Activated CD4-positive, alpha-beta T cell treated with anti-CD3 and anti-CD28 coated beads, Interleukin-2, amount 50 U/mL, for 16 hours (primary cell): ENCODE measurements around the gene COL17A1.

ENCODE experiments used
- DNase-seq: peaks from one replicate; pipeline ENCODE4 v3.0.0-alpha.2; 2020

Gene COL17A1

DNA sequence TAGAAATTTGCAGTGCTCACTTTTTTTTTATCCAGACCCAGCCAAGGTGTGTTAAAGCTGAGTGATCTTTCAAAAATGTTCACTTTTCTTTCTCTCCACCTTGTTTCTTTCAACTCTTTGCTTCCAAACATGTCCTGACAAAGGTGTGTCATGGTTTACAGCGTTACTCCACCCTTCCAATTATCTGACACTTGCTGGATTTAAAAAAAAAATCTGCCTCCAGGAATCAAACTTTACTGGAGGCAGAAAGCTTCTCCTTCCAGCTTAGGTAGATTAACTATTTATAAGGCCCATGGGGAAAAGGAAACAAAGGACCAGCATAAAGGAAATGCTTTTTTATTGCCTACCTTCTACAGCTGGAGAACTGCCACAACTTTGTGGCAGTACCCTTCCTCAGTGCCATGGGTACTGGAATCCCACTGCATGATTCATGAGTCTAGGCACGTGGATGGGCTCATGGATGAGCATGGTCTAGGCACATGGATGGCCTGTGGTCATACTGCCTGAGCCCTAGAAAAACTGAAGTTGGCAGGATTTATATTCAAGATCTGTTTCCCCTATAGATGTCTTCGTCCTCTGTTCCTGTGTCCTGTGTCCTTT, at the start of gene COL17A1:
TSS of gene COL17A1 (minus strand) at position 80 of the 600 bp plus-strand sequence. CDS start 5,207 bp downstream, outside the sequence.
- no peak for DNase-seq

DNA sequence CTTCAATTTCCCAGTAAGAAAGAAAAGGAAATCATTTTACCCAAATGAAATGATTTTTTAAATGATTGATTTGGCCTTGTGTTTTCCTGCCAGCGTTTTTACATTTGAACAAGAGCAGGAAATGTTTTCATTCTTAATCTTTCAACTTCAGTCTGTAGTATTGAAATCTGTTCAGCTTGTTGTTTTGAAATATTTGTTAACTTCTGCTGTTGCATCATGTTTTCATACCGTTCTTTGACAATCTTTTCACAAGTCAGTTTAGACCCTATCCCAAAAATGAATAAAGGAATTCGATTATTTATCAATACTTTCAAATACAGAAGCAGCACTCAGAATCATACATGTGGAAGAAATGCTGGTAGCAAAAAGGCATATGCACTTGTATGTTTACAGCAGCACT, 44.4 kb upstream of the COL17A1 start:
- no peak for DNase-seq

DNA sequence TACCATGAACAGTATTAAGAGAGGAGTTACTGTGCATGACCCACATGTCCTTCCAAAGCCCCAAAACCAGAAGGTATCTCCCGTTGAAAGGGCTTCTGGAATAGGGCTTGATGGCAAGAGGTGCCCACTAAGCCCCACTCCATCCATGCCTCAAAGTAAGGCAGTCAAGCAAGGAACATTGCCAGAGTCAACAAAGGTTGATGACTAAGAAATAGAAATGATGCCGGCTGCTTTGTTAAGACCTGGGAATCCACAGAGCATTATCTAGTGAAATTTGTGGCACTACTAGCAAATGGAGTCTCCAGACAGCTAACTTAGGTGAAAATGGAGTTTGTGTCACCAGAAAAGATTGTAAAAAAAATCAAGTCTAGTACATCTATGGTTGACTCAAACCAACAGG, 42.5 kb upstream of the COL17A1 start:
- DNase-seq, result no peak

GRCh38 chr10:104127411-104127810, 41.7 kb upstream of the COL17A1 start:
- DNase-seq, result peak; percentile 20

DNA sequence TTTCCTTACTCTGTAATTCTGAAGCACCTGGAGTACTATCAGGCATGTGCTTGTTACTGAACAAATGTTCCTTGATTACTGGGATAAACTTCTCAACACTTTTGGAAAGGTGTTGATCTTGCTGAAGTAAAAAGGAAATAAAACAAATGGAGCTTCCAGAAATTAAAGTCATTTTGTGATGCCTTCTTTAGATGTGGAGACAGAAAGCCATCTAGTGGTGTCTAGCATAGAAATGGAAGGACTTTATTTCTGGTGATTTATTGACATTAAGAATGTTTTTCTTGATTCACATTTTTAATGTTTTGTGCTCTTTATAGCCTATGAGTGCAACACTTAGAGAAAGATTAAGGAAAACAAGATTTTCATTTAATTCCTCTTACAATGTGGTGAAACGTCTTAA, 37.7 kb upstream of the COL17A1 start:
- DNase-seq, result peak; percentile 14

GRCh38 chr10:104122225-104123107, 36.8 kb upstream of the COL17A1 start:
- peak; percentile 21 for DNase-seq

GRCh38 chr10:104121485-104122224, 36.0 kb upstream of the COL17A1 start, which contains the start of gene SFR1:
TSS of gene SFR1 (plus strand) at chr10:104122171. CDS start at chr10:104122184, 13 bp downstream.
- peak; percentile 99 for DNase-seq

GRCh38 chr10:104120903-104121484, 35.3 kb upstream of the COL17A1 start:
- DNase-seq, result peak; percentile 90

GRCh38 chr10:104120512-104120902, 34.8 kb upstream of the COL17A1 start:
- DNase-seq, result no peak

GRCh38 chr10:104119996-104120395, 34.3 kb upstream of the COL17A1 start:
- DNase-seq, result no peak

DNA sequence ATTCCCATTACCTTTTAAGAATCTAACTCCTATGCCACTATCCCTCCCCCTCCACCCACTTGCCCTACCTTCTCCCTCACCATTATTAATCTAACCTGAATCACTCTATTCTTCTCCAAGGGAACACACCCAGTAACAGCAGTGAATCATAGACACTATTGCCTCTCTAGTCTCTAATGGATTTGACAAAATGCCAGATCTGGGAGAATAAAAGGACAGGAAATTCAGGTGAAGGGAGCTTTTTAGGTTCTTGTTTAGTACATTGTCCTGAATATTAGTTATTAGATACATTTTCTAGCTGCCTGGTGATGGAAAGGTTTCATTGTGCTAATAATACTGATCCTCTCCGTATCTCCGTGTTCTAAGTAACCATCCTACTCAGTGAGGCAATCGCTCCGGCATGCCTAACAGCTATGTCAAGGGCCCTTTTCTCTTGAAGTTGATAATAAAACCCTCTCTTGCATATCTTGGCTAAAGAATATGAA, 32.2 kb upstream of the COL17A1 start:
- DNase-seq, result no peak

- DNase-seq, result no peak
Observed at GRCh38 chr10:104113376-104113956, 27.8 kb upstream of the COL17A1 start.

- DNase-seq, result peak; percentile 27
Observed at GRCh38 chr10:104109908-104110662, 24.4 kb upstream of the COL17A1 start.

GRCh38 chr10:104104926-104105325, 19.2 kb upstream of the COL17A1 start:
- DNase-seq, result no peak

DNA sequence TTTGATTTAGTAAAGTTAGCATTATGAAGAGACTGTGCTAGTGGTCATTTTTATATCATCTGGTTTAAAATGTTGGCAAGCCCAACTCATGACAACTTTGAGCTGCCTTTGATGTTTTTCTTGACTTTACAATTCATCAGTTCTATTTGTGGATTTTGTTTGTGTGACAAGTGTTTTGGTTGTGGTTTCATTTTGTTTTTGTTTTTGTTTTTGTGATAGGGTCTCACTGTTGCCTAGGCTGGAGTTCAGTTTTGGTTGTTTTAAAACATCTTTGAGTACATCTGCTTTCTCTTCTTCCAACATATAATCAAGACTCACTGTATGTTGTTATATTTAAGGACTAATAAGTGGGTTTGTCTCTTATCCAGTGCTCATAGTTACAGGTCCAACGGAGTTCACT, 18.7 kb upstream of the COL17A1 start:
- no peak for DNase-seq

DNA sequence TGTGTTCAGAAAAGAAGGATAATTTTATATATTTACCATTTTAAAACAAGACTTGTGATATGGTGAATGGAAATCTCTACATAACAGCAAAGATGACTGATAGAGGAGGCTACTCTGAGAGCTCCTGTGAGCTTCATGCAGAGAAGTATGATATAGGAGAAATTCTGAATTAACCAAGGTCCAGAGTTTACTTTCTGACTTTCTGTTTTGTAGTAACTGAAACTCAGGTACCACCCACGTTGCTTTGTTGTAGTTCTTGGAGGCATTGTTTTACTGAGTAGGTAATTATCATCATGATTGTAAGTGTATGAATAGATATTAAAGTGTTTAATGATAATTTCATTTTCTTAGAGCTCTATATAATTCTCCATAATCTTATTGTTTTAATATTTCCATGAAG, 18.3 kb upstream of the COL17A1 start:
- DNase-seq, result no peak

DNA sequence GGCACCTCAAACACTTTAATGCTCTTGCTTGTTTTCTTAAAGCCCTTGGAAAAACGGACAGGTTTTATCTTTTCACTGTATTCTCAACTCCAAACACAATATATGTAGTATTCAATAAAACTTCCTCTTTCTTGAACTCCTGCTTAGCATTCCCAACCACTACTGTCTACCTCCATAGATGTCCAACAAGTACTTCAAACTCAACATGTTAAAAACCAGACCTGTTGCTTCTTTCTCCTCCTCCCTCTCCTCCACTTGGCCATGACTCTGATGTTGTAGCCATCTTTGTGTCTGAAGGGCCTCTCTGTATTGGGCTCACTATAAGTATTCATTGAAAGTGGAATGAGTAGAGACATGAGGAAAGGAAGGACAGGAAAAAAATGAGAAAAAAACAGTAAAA, 16.2 kb upstream of the COL17A1 start:
- DNase-seq, result no peak

DNA sequence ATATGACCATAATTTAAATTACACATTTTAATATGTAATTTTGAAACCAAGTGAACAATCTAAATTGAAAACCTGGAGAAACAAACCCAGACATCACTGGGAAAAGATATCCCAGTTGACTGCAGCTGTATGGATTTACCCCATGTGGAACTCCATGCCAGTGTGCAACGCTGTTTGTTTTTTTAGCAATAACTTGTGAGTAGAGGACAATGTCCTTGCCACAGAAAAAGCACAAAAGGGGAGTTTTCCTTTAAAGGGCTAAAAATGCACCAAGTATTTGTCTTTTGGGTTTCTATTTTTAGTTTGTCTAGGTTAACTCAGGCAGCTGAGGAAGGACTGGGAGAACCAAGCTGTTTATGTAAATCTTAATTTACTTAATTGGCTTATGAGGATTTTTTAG, 15.1 kb upstream of the COL17A1 start:
- DNase-seq, result no peak

- no peak for DNase-seq
Observed at GRCh38 chr10:104099941-104100340, 14.3 kb upstream of the COL17A1 start.

GRCh38 chr10:104099269-104099668, 13.6 kb upstream of the COL17A1 start:
- no peak for DNase-seq

DNA sequence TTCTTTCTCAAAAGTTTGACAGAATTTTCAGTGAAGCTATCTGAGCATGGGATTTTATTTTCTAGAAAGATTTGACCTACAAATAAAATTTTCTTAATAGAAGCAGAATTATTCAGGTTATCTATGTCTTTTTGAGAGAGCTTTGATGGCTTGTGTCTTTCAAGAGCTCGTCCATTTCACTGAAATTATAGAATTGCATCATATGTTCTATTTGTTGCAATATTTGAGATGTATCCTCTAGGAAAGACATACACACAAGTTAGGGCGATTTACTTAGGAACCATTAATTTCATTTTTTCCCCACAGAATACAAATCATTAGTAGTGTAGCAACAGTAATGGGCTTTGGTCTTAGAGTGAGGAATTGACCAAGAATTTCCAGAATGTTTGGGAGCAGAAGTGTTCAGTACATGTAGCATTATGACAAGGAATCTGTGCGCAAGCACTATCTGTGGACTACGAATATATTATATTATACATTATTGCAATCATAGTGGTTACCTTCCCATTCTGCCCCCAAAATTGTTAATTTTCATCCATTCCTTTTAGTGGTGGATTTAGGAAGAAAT, 12.8 kb upstream of the COL17A1 start:
- no peak for DNase-seq
